HUES6 (cell line): ENCODE results near the gene WDR36.
"Not testable (repeated sequence)": the region's sequence is repeated elsewhere in the genome, so short reads cannot be mapped to it uniquely, and the experiment has no call there.

Source experiments
- H3K27ac ChIP-seq: 2 replicates; pipeline ENCODE4 v1.7.0; 2013; ENCODE audit warnings: low read depth, mild to moderate bottlenecking, low read length, inconsistent platforms
- H3K27me3 ChIP-seq: 2 replicates; pipeline ENCODE4 v1.6.1; 2013; ENCODE audit warnings: low read length; ENCODE audit not compliant: control insufficient read depth, insufficient read depth
- H3K36me3 ChIP-seq: 2 replicates; pipeline ENCODE4 v1.6.1; 2013; ENCODE audit warnings: low read length; ENCODE audit not compliant: control insufficient read depth, insufficient read depth
- H3K4me1 ChIP-seq: 2 replicates; pipeline ENCODE4 v1.6.1; 2013; ENCODE audit warnings: low read length; ENCODE audit not compliant: control insufficient read depth, insufficient read depth
- H3K4me3 ChIP-seq: 2 replicates; pipeline ENCODE4 v1.5.1; 2013; ENCODE audit warnings: low read depth, low read length
- H3K9ac ChIP-seq: one replicate; pipeline ENCODE4 v1.6.1; 2013; ENCODE audit warnings: mild to moderate bottlenecking, low read length
- H3K9me3 ChIP-seq: 2 replicates; pipeline ENCODE4 v1.6.1; 2013; ENCODE audit warnings: low read depth, low read length; ENCODE audit not compliant: control insufficient read depth, insufficient read depth

Gene WDR36

GRCh38 chr5:111138096-111138495, 45.9 kb downstream of the WDR36 start:
- H3K9me3 ChIP-seq = no peaks in the 10 kb centered on the region
- no peak overlapping the region for H3K9ac ChIP-seq
- no peak overlapping the region for H3K4me3 ChIP-seq
- peaks cover 15% of the 10 kb centered on the region for H3K4me1 ChIP-seq
- no peaks in the 10 kb centered on the region for H3K36me3 ChIP-seq
- H3K27me3 ChIP-seq = no peaks in the 10 kb centered on the region
- H3K27ac ChIP-seq = no peak overlapping the region

- not testable (repeated sequence) for H3K4me3 ChIP-seq, H3K9ac ChIP-seq, H3K27ac ChIP-seq, H3K4me1 ChIP-seq, H3K36me3 ChIP-seq, H3K27me3 ChIP-seq, H3K9me3 ChIP-seq
Observed at GRCh38 chr5:111141471-111141870, 49.3 kb downstream of the WDR36 start.

DNA sequence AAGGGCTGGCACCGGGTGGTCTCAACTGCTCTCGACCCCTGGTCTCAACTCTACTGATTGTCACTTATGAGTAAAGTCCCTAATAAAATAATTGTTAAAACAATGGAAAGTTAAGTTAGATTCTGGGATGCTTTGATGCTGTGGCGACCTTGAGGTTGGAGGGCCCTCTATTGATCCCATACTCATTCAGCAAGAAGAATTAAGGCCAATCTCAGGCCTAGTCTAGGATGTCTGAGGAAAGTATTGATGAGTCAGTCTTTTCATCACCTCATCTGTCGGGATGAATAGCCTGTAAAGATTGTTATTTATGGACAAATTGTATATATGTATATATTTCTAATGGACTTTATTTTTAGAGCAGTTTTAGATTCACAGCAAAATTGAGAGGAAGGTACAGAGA, 50.8 kb downstream of the WDR36 start:
- H3K4me1 ChIP-seq = no peaks in the 10 kb centered on the region
- H3K36me3 ChIP-seq = no peaks in the 10 kb centered on the region
- no peak overlapping the region for H3K9ac ChIP-seq
- no peak overlapping the region for H3K4me3 ChIP-seq
- no peaks in the 10 kb centered on the region for H3K9me3 ChIP-seq
- no peaks in the 10 kb centered on the region for H3K27me3 ChIP-seq
- H3K27ac ChIP-seq = no peak overlapping the region

DNA sequence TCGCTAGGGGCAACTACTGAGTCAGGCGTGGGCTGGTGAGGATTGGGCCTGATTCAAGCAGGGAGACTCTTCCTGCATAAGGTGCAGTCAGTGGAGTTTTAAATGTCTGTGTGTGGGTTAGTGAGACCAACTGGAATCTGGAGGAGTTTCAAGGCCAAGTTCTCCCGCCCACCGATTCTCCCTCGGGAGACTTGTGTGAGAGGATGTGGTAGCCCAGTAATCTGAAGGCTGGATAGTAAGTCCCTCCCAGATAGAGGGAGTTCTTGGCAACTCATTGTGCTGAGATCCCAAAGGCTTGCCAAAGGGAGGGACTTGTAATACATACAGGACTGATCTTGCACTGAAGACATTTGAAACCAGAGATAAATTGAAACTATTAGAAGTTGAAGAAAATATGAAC, 51.8 kb downstream of the WDR36 start:
- H3K9me3 ChIP-seq = no peaks in the 10 kb centered on the region
- H3K27me3 ChIP-seq = no peaks in the 10 kb centered on the region
- H3K4me1 ChIP-seq = no peaks in the 10 kb centered on the region
- H3K27ac ChIP-seq = no peak overlapping the region
- H3K4me3 ChIP-seq = no peak overlapping the region
- no peak overlapping the region for H3K9ac ChIP-seq
- no peaks in the 10 kb centered on the region for H3K36me3 ChIP-seq

DNA sequence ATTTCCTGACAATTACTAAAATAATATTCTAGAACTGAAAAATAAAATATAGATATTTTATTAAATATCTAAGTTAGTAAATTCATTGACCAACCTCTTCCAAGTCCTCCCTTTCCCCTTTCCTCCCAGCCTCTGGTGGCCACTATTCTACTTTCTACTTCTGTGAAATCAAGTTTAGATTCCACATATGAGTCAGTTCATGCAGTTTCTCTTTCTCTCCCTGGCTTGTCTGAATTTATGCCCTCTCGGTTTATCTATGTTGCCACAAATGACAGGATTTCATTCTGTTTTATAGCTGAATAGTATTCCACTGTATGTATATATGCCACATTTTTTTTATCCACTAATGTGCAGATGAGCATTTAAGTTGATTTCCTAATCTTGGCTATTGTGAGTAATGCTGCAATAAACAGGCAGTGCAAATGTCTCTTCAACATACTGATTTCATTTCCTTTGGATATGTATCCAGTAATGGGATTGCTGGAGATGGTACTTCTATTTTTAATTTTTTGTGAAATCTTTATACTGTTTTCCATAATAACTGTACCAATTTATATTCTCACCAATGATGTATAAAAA, 52.3 kb downstream of the WDR36 start:
- Histone ChIP-seq H3K4me3 (no peak overlapping the region), H3K36me3 (no peaks in the 10 kb centered on the region), H3K4me1 (no peaks in the 10 kb centered on the region), H3K9ac (no peak overlapping the region), H3K9me3 (no peaks in the 10 kb centered on the region), H3K27me3 (no peaks in the 10 kb centered on the region), H3K27ac (no peak overlapping the region)

- H3K9me3 ChIP-seq = no peaks in the 10 kb centered on the region
- no peaks in the 10 kb centered on the region for H3K27me3 ChIP-seq
- H3K27ac ChIP-seq = no peak overlapping the region
- H3K4me1 ChIP-seq = no peaks in the 10 kb centered on the region
- H3K9ac ChIP-seq = no peak overlapping the region
- H3K4me3 ChIP-seq = no peak overlapping the region
- H3K36me3 ChIP-seq = no peaks in the 10 kb centered on the region
Observed at GRCh38 chr5:111146053-111146452, 53.9 kb downstream of the WDR36 start.

DNA sequence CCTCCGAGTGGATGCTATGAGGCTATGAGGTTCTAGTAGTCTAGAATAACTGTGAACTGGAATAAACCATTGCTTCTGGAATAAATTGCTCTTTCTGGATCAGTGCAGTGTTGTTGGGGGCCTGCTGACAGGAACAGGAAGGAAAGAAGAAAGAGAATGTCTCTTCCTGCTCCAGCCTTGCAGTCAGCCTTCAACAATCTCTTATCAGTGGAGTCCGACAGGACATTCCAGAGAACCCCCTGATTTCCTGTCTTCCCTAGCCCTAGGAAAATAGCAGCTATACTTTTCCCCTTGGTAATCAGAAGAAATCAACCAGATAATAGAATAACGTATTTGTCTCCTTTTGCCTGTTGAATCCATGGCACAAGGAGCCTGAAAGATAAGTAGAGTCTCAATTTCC, 55.4 kb downstream of the WDR36 start:
- Histone ChIP-seq H3K4me1 (no peaks in the 10 kb centered on the region), H3K27ac (no peak overlapping the region), H3K36me3 (no peaks in the 10 kb centered on the region), H3K9ac (no peak overlapping the region), H3K27me3 (no peaks in the 10 kb centered on the region), H3K4me3 (no peak overlapping the region), H3K9me3 (no peaks in the 10 kb centered on the region)

DNA sequence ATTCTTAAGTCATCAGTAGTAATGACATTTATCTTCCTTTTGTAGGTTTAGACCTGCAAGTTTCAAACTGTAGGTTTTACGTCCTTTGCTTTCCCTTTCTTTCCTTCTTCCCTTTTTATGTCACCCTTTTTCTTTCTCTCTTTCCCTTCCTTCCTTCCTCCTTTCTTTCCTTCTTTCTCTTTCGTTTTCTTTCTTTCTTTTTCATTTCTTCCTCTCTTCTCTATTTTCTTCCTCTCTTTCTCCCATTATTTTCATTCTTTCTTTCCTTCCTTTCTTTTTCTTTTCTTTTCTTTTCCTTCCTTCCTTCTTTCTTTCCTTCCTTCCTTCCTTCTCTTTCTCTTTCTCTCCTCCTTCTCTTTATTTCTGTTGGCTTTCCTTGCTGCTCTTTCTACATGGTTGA, 59.9 kb downstream of the WDR36 start:
- no peaks in the 10 kb centered on the region for H3K36me3 ChIP-seq
- H3K27ac ChIP-seq = no peak overlapping the region
- H3K9me3 ChIP-seq = no peaks in the 10 kb centered on the region
- no peaks in the 10 kb centered on the region for H3K4me1 ChIP-seq
- H3K9ac ChIP-seq = no peak overlapping the region
- no peaks in the 10 kb centered on the region for H3K27me3 ChIP-seq
- H3K4me3 ChIP-seq = no peak overlapping the region

GRCh38 chr5:111153483-111153882, 61.3 kb downstream of the WDR36 start:
- no peak overlapping the region for H3K4me3 ChIP-seq
- no peaks in the 10 kb centered on the region for H3K36me3 ChIP-seq
- no peak overlapping the region for H3K9ac ChIP-seq
- H3K9me3 ChIP-seq = no peaks in the 10 kb centered on the region
- H3K27me3 ChIP-seq = no peaks in the 10 kb centered on the region
- H3K4me1 ChIP-seq = no peaks in the 10 kb centered on the region
- H3K27ac ChIP-seq = no peak overlapping the region

GRCh38 chr5:111153945-111154344, 61.8 kb downstream of the WDR36 start:
- H3K27ac ChIP-seq = no peak overlapping the region
- H3K9me3 ChIP-seq = no peaks in the 10 kb centered on the region
- H3K9ac ChIP-seq = no peak overlapping the region
- H3K4me1 ChIP-seq = no peaks in the 10 kb centered on the region
- no peak overlapping the region for H3K4me3 ChIP-seq
- no peaks in the 10 kb centered on the region for H3K27me3 ChIP-seq
- no peaks in the 10 kb centered on the region for H3K36me3 ChIP-seq

DNA sequence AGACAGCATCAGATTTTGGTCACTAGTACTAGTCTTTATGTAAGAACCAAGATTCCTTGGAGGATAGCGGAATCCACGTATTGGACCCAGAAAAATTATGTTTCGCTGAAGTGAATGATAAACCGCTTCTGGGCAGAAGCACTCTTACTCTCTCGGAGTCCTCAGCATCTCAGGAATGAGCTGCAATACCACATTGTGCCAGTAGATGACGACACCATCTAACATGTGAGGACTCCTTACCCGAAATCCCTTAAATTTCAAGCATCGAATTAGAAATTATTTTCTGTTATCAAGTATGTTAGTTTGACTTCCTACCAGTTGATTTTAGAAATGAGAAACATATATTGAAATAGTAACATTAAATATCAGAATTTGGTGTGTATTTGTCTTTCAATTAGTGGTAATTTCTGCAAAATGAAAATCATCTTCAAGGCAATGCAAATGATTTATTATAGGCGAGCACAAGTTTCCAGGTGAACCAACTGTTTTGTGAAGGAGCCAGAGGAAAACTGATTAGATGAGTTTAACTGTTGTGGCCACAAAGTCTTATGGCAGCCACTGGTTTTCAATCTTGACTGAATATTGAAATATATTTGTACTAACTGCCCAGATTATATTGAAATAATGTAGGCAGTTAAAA, 66.1 kb downstream of the WDR36 start:
- no peak overlapping the region for H3K9ac ChIP-seq
- H3K36me3 ChIP-seq = no peaks in the 10 kb centered on the region
- H3K9me3 ChIP-seq = no peaks in the 10 kb centered on the region
- no peak overlapping the region for H3K27ac ChIP-seq
- no peaks in the 10 kb centered on the region for H3K27me3 ChIP-seq
- no peaks in the 10 kb centered on the region for H3K4me1 ChIP-seq
- H3K4me3 ChIP-seq = no peak overlapping the region
